Stimulated activated CD4-positive, alpha-beta T cell treated with anti-CD3 and anti-CD28 coated beads, Interleukin-2, amount 100 ng/mL, for 24 hours (primary cell): ENCODE data around the gene DSG4.

Source experiments
- DNase-seq, 2 donors: peaks; one replicate each; pipeline ENCODE4 v3.0.0-alpha.2; 2020

The DSG4 gene

DNA sequence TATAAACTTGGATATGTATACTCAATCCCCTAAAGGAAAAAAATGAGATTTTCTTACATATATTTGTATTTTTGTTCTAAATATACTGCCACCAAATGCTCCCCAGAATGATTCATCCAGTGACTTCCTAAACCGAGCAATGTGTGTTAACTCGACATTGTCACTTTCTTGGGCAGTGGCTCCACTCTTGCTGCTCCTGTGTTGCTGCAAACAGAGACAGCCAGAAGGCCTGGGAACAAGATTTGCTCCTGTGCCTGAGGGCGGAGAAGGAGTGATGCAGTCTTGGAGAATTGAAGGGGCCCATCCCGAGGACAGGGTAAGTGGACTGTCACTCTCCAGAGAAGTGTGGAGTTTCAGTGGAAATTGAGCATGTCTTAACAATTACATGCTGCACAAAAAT lies 32.7 kb downstream of the DSG4 start:
- no peak for DNase-seq

DNA sequence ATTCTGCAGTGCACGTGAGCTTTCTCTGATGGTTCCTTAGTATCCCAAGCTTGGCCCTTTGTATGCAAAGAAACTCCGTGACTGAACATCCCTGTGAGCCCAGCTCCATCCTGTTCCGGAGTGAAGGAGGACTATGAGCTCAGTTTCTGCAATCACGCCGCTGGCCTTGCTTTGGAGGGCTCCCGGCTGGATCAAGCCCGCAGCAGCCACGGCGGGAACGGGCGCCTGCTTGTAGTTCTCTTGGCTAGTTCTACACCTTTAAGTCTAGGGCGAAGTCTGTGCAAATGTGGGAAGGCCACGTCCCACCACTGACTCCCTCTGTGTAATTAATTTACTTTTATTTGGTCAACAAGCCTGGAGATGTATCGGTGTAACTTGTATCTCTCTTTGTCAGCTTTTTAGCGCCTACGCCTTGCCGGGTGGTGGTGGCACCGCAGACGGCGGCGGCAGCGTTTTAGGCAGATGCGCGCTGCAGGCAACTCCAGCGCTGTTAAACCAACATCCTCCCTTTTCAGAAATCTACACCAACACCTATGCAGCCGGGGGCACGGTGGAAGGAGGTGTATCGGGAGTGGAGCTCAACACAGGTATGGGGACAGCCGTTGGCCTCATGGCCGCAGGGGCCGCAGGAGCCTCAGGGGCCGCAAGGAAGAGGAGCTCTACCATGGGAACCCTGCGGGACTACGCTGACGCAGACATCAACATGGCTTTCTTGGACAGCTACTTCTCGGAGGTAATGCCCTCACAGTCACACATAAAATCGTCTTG lies 34.3 kb downstream of the DSG4 start:
- no peak for DNase-seq

DNA sequence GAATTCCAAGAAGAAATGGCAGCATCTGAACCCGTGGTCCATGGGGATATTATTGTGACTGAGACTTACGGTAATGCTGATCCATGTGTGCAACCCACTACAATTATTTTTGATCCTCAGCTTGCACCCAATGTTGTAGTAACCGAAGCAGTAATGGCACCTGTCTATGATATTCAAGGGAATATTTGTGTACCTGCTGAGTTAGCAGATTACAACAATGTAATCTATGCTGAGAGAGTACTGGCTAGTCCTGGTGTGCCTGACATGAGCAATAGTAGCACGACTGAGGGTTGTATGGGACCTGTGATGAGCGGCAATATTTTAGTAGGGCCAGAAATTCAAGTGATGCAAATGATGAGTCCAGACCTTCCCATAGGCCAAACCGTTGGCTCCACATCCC lies 36.6 kb downstream of the DSG4 start:
- DNase-seq = no peak

DNA sequence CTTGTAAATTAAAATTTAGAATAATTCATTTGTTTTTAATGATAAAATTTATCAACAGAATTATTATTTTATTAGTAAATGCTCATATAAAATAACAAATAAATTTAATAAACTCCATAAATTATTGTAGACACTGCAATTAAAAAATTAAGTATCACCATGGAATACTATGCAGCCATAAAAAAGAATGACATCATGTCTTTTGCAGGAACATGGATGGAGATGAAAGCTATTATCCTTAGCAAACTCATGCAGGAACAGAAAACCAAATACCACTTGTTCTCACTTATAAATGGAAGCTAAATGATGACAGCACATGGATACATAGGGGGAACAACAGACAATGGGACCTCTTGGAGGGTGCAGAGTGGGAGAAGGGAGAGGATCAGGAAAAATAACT lies 41.3 kb downstream of the DSG4 start:
- DNase-seq = no peak

DNA sequence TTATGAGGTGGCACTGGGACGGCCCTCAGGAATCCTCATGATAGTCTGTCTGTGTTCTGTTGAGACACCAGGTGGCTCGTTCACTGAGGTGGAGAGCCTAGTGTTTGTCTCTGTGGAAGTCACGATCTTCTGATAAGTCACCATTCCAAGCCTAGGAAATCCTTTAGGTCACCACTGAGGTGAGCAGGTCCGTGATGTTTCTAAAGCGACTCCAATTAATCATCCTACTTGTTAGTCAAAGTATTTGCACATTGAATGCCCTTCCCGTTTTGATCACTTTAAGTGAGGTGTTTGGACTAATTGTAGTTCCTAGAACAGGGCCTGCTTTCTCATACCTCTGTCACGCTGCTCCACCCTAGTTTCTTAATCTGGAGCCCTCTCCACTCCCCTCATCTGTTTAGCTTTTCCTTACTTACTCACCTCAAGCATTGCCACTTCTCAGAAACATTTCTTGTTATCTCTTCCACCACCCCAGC lies 42.9 kb downstream of the DSG4 start:
- no peak for DNase-seq

DNA sequence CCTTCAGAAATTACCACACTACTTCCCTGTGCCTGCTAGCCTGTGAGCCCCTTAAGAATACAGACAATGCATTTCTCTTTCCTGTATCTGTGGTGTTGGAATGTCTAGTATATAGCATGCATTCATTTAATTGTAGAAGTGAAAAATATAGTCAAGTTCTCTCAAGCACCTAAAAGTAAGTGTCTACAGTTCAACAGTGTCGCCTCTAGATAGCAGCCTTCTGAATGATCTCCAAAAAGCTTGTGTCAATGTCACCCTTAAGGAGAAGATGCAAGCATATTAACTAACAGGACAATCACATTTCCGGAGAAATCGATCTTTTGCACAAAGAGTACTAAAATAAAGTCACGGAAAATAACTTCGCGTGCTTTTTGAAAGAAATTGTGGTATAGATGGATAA lies 43.5 kb downstream of the DSG4 start:
- DNase-seq = no peak

DNA sequence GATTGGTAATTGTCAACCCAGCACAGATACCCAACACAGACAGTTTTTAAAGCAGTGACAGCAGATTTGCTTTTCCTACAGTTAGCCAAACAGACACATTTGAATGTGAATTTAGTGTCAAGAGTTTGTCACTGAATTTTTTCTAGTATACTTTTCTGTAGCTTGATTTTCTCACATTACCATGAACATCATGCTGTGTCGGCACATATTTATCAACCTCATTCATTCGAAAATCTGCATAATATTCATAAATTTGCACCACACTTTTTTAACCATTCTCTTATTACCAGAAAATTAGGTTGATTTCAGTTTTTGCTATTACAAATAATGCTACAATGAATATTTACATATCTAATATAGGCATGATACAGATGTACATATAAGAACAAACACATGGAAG lies 43.9 kb downstream of the DSG4 start:
- DNase-seq = no peak

DNA sequence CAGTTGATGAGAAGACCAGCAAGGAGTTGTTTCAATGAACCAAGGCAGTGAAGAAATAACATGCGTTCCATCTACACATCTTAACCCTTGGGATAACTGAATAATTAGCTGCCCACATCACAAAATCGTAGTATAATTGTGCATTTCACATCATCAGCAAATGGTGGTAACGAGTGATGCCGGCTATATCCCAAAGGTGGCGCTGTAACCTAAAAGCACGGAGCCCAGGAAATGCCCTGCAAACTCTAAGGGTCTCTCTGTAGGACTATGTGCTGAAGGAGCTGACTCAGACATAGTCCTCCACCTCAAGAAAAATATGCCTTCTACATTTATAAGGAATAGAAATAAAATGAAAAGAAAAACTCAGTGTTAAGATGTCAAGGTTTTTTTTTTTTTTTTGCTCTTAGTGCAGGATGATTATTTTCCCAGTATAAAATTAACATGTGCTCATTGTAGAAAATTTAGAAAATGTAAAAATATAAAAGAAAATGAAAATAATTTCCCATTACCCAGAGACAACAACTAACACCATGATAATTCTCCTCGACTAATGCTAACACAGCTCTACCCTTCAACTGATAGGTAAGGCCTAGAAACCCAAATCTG lies 47.9 kb downstream of the DSG4 start:
- DNase-seq = peak in 1 of 2 donors; percentile 6

DNA sequence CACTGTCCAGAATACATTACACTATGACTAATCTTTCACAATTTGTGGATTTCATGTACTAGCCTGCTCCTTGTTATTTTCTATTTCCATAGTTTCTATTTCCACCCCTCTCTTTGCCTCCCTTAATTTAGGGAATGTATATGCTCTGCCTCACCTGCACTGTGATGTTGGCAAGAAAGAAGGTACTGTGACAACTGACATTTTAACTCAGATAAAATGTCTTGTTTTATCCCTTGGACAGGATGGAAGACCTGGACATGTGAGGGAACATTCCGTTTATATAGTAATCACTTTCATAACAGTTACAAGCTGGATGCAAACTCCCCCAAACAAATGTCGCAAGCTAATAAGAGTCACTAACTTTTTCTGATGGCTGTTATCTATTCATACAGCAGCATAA lies 49.4 kb downstream of the DSG4 start:
- no peak for DNase-seq

DNA sequence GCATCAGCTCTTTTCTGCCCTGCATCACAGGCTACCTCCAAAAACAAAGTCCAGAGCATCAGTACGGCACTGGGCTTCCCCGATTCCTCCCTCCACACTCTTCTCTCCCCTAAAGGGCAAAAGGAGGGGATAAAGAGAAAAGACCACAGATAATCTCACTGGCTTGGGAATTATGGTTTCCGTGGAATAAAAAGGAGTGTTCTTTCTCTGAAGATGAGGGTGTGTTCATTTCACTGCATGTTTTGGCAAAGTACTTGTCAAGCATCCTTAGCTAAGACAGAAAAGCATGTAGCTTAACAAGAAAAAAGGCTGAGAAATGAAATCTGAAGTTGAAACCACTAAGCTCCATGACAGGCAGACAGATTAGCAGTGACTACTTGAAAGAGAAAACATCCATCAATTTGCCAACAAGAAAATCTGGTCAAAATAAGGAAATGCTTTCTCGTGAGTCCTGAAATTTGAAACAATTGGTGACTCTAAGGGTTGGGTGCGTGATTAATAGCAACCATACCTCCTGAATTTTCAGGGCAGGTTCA lies 50.4 kb downstream of the DSG4 start:
- no peak for DNase-seq

DNA sequence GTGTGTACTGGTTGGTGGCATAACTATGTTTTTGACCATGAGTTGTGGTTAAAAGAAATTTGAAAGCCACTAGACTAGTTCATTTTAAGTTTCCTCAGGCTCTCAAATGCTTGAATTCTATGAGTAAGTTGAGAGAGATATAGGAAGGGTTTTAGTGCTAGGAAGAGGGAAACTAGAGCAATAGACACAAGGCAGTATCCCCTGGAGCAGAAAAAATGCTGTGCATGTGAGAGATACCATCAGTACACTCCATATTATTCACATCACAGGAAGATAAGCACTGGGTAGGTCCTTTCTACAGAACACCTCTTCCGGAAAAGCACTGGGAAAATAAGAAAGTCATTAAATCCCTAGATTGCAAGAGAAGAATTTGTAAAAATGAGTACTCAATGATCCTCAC lies 51.6 kb downstream of the DSG4 start:
- DNase-seq = no peak

DNA sequence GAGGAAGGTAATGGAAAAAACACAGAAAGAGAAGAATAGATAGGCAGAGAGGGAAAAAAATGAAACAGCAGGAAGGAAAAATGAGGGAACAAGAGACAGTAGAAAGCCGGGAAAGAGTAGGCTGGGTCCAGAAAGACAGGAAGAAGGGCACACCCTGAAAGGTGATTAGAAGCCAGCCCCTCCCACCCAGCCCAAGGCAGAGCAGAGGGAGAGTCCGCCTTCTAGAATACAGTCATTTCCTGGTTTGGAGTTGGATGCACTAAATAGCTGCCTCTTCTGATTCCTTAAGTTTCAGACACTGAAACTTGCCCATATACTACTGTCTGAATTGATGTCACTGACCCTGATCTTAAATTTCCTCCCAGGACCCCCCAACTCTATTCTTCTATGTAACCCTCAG lies 53.0 kb downstream of the DSG4 start:
- DNase-seq = no peak

DNA sequence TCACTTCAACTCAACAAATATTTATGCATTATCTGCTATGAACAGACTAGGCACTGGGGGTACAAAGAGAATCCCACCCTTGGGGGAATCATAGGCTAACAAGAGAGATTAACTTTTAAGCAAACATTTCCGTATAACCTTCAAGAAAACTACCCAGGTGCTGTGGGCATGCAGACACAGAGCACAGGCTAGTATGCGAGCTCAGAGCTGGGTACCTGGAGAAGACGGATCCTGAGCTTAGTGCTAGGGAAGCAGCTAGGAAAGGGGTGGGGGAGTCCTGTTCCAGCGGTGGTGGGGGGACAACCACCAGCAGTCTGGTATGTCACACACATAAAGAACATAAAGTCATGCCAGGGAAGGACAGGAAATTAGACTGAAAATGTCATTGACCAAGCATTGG lies 53.5 kb downstream of the DSG4 start:
- DNase-seq = no peak

DNA sequence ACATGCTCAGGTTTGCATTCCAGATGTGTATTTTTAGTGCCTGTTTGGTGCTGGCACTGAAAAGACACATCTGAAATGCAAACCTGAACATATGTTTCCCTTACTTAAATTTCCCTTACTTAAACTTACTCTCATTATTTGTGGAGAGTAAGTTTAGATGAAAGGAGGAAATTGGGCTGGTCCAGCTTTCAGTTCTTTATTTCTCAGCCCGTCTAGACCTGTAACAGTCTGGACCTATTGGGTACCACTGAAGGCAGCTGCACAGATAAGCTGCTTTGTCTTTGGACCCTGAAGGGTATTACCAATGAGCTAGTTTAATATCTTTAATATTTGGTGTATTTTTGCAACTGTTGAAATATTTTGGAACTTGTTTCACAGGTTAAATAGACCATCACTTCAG lies 54.0 kb downstream of the DSG4 start:
- DNase-seq = no peak

DNA sequence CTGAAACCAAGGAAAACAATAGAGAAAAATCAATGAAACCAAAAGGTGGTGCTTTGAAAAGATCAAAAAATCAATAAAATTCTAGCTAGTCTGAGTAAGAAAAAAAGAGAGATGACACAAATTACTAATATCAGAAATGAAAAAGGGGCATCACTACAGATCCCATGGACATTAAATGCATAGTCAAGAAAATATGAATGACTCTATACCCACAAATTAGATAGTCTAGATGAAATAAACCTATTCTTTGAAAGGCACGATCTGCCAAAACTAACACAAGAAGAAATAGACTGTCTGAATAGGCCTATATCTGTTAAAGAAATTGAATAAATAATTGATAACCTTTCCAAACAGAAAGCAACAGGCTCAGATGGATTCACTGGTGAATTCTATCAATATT lies 55.7 kb downstream of the DSG4 start:
- no peak for DNase-seq

DNA sequence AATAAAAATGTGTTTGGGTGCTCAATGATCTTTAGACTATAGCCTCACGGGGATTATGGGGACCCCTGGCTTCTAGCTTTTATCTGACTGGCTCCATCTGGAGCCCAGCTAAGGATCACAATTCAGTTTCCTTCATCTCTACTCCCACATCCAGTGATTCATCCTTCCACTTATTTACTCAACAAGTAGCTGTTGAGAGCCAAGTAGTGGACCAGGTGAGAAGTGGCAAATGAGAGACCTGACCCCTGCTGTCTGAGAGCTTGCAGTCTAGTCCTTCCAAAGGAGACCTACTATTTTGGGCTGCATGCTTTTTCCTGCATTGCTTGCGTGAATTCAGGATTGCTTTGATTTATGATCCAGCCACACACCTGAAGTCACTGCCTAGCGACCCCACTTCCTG lies 60.2 kb downstream of the DSG4 start:
- no peak for DNase-seq

DNA sequence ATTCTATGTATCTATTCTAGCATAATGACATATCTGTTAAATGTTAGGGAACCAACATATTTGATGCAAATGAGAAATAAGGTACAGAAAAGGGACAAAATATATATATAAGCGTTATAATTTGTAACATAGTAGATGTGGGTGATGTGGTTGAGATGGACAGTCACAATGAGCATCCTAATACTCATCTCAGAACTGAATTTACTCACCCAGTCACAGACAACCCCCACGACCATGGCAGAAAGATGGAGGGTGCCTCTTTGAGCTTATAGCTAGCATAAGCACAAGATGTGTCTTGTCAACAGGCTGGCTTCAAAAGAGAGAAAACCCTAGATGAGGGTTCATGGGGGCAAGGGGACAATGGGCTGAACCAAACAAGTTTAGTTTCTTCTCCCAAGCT lies 61.8 kb downstream of the DSG4 start:
- DNase-seq = no peak

DNA sequence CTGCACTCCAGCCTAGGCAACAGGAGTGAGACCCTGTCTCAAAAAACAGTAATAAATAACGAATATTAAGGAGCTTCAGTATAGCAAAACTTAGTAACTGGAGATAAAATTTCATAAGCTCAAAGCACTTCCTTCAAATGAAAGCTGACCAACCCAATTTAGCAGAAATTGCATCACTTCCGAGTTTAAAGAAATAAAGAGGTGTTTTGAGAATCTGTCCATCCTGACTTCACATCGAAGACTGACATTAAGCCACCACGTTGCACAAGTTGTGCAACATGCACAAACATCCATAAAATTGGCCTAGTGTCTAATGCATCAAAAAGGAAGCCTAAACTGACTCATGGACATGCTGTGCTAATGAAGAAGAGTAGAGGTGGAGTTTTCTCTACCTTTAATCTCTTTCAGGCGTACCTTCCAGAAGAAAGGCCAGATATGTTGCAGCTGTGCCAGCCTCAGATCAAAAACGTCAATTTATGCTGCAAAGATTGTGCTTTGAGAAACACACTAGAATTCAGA lies 63.3 kb downstream of the DSG4 start:
- DNase-seq = no peak

DNA sequence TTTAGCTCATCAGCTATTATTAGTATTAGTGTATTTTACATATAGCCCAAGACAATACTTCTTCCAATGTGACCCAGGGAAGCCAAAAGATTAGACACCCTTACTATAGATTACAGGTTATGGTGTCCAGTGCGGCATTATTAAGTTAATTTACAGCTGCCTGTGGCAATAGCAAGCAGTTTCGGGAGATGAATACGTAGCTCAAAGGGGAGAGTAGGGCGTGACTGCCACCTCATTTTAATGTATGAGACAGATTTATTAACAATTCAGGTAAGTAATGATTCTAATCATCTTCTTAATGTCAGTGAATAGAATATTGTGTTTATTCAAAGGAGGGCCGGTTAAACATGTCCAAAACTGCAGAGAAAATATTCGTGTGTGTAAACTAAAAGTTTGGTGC lies 64.2 kb downstream of the DSG4 start:
- no peak for DNase-seq

DNA sequence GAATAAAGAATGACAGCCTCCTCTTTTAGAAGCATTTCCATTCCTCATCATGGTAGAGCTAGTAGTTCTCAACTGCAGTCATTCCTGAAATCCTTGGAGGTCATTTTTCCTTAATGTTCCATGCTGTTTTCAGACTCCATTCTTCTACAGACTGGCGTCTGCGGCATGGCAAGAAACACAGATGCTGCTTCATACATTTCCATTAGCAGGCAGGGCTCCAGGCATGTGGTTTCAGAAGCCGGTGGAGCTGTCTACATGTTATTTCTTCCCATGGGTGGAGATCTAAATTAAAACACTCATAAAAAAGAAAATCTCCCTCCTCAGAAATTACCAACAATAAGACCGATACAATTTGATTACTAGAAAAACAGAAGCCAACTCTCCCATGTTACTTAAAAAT lies 64.9 kb downstream of the DSG4 start:
- DNase-seq = no peak

DNA sequence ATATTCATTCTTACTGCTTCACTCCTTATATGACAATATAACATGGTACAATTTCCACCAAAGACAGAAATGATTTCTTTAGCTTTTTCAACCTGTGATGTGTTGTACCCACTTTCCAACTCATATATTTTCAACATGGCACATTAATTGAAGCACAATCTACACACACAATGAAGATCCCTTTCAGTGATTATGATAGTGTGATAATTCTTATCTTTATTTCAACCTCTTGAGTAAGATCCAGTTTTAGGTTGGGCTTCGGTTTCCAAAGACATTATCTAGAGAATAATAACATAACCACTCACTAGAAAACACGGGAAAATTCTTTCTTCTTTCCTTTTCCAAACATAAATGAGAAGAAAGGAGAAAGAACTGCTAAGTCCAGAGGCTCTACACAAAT lies 67.6 kb downstream of the DSG4 start:
- no peak for DNase-seq

DNA sequence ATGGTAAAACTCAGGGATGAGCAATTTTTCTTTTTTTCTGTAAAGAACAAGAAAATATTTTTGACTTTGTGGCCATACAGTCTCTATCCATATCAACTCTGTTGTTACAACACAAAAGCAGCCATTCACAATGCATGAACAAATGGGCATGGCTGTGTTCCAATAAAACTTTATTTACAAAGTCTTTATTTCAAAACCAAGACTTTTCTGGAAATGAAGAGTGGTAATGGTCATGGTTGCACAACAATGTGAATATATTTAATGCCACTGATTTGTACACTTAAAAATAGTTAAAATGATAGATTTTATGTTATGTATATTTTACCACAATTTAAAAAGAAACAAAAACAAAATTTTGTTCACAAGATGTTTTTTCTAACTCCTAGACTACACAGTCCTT lies 69.3 kb downstream of the DSG4 start:
- DNase-seq = no peak

DNA sequence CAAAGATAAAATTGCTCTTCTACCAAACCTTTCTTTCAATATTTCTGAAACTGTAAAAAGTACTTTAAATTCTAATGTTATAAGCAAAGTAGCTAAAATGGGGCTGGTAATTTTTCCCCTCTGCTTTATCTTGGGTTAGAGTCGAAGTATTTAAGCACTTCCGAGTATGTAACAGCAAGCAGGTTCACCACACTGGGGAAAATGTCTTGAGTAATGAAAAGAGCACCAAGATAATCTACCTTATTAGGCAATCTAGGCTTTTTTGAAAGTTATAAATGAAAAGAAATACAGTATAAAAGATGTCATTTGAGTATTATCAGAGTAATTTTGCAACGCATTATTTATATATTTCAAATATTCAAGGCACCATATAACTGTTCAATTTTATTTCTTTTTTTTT lies 70.3 kb downstream of the DSG4 start:
- DNase-seq = no peak

DNA sequence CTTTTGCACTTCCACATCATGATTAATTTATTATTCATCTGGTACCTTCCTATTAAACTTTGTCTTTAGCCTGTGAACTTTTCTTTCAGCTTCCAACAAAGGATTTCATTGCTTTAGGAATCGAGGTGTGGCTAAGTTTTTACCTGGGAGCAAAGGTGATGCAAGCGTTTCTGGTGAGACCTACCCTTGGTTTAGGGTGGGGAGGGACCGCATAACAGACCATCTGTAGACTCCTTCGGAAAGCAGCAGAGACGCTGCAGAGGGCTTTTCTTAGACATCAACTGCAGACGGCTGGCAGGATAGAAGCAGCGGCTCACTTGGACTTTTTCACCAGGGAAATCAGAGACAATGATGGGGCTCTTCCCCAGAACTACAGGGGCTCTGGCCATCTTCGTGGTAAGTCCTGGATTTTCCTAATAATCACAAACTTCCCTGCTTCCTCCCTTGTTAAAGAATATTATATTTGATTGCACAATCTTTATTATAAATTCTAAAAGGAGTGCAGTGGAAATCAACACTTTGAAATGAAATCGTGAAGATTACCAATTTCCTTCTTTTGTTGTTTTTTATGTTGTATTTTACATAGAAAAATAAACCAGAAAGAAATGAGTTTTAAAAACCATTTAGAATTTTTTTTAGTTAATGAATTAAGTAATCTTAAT lies 71.1 kb downstream of the DSG4 start, which contains the start of gene DSG3:
Gene DSG3 (plus strand): TSS at position 212 of the 662 bp plus-strand sequence. CDS start 137 bp downstream, at position 349.
- DNase-seq = no peak
